H1 (cell line): ENCODE results near the gene CEP41. TPM values are rescaled to one million over a fixed set of nuclear protein-coding genes. Genes with fewer than 3 reads are reported as not detected.

Experiments
- CTCF ChIA-PET: fragments of 300-600 bp; sonication (Branson Sonifier 250); formaldehyde crosslinking; loops from one replicate; lab custom pipeline; 2021; ENCODE audit not compliant: partially characterized antibody; lab: Charles Lee
- POLR2A ChIA-PET: fragments of 300-600 bp; sonication (Branson Sonifier 250); formaldehyde crosslinking; loops from one replicate; lab custom pipeline; 2021; ENCODE audit warnings: inconsistent platforms; ENCODE audit not compliant: partially characterized antibody; lab: Charles Lee
- DNase-seq, 2 experiments: peaks; one replicate each; pipeline versions ENCODE4 v3.0.0 to v3.0.0-alpha.2; 2010 to 2022; ENCODE audit warnings: low spot score in 2 of 2, low read depth in 1 of 2, mixed read lengths in 1 of 2
- FAIRE-seq: peaks from 2 replicates; lab custom pipeline; 2011; peaks lifted over from hg19 to GRCh38; lab: Jason Lieb, UNC
- H2AFZ ChIP-seq: 2 replicates; pipeline ENCODE4 v1.8.1; 2012; ENCODE audit warnings: low read length, inconsistent platforms
- H2AK5ac ChIP-seq: 2 replicates; pipeline ENCODE4 v1.6.1; 2013; ENCODE audit warnings: low read depth, low read length
- H2BK120ac ChIP-seq: replicated peaks from 2 replicates; pipeline ENCODE3; 2013; ENCODE audit warnings: low read depth, low read length, inconsistent platforms
- H2BK12ac ChIP-seq: 2 replicates; pipeline ENCODE4 v1.6.1; 2013; ENCODE audit warnings: low read depth, low read length
- H2BK15ac ChIP-seq: 2 replicates; pipeline ENCODE4 v1.6.1; 2013; ENCODE audit warnings: low read length
- H2BK20ac ChIP-seq: 2 replicates; pipeline ENCODE4 v1.6.1; 2013; ENCODE audit warnings: low read length
- H2BK5ac ChIP-seq: 2 replicates; pipeline ENCODE4 v1.6.1; 2013; ENCODE audit warnings: low read depth, low read length
- H3K14ac ChIP-seq: 2 replicates; pipeline ENCODE4 v1.6.1; 2013; ENCODE audit warnings: inconsistent platforms; ENCODE audit not compliant: insufficient read length
- H3K18ac ChIP-seq: 2 replicates; pipeline ENCODE4 v1.6.1; 2013; ENCODE audit warnings: low read length; ENCODE audit errors: extremely low read depth
- H3K23ac ChIP-seq: 2 replicates; pipeline ENCODE4 v1.6.1; 2013; ENCODE audit warnings: inconsistent platforms; ENCODE audit not compliant: insufficient read length
- H3K23me2 ChIP-seq: 2 replicates; pipeline ENCODE4 v1.6.1; 2013; ENCODE audit warnings: low read depth, low read length
- H3K27ac ChIP-seq: 2 replicates; pipeline ENCODE4 v1.6.1; 2011; ENCODE audit warnings: low read depth, low read length, inconsistent platforms
- H3K27me3 ChIP-seq, 4 experiments: replicated peaks in 1 of 4; 1 replicate in 1 of 4; 2 replicates in 3 of 4; pipeline versions ENCODE4 v1.6.1 to v1.8.1; 2011 to 2013; ENCODE audit warnings: low read length in 3 of 4, mild to moderate bottlenecking in 3 of 4, inconsistent platforms in 2 of 4, mixed read lengths in 2 of 4, moderate library complexity in 1 of 4; ENCODE audit not compliant: control insufficient read depth in 3 of 4, insufficient read depth in 3 of 4; ENCODE audit errors: extremely low read depth in 1 of 4
- H3K36me3 ChIP-seq, 4 experiments: 2 replicates each; pipeline versions ENCODE4 v1.6.1 to v1.8.1; 2011 to 2013; ENCODE audit warnings: mild to moderate bottlenecking in 4 of 4, low read length in 3 of 4, moderate library complexity in 2 of 4, control low read depth in 1 of 4, inconsistent platforms in 1 of 4; ENCODE audit not compliant: insufficient read depth in 4 of 4, control insufficient read depth in 2 of 4
- H3K4ac ChIP-seq: replicated peaks from 2 replicates; pipeline ENCODE3; 2013; ENCODE audit warnings: low read length, low read depth, mixed read lengths, inconsistent platforms; ENCODE audit not compliant: insufficient read length
- H3K4me1 ChIP-seq, 4 experiments: replicated peaks in 1 of 4; 1 replicate in 1 of 4; 2 replicates in 3 of 4; pipeline versions ENCODE4 v1.6.1 to v1.8.1; 2011 to 2013; ENCODE audit warnings: low read length in 3 of 4, inconsistent platforms in 2 of 4, mixed read lengths in 1 of 4; ENCODE audit not compliant: insufficient read depth in 4 of 4, control insufficient read depth in 3 of 4
- H3K4me2 ChIP-seq, 2 experiments: 2 replicates each; pipeline versions ENCODE4 v1.6.1 to v1.8.1; 2011 to 2013; ENCODE audit warnings: low read depth in 2 of 2, low read length in 2 of 2, control low read depth in 1 of 2, inconsistent platforms in 1 of 2, mild to moderate bottlenecking in 1 of 2; ENCODE audit not compliant: insufficient read depth in 1 of 2
- H3K4me3 ChIP-seq, 4 experiments: fragments of 200-600, 300-600 bp in 1 of 4; sonication (generic), shearing (Covaris generic), sonication (Bioruptor Twin) in 1 of 4; 2 replicates each; pipeline versions ENCODE4 v1.5.1 to v1.8.1; 2011 to 2016; ENCODE audit warnings: low read length in 4 of 4, low read depth in 3 of 4, control low read depth in 2 of 4, inconsistent platforms in 2 of 4, mild to moderate bottlenecking in 2 of 4, mixed read lengths in 1 of 4, moderate library complexity in 1 of 4; ENCODE audit not compliant: insufficient read depth in 2 of 4; ENCODE audit errors: extremely low read depth in 1 of 4
- H3K56ac ChIP-seq: replicated peaks from 2 replicates; pipeline ENCODE3; 2013; ENCODE audit warnings: low read depth, mild to moderate bottlenecking, mixed read lengths, low read length, inconsistent platforms; ENCODE audit not compliant: insufficient read length
- H3K79me1 ChIP-seq: 2 replicates; pipeline ENCODE4 v1.6.1; 2013; ENCODE audit warnings: low read depth, low read length, control low read depth
- H3K79me2 ChIP-seq, 2 experiments: 2 replicates each; pipeline versions ENCODE4 v1.6.1 to v1.8.1; 2012 to 2013; ENCODE audit warnings: low read length in 2 of 2, mild to moderate bottlenecking in 2 of 2, inconsistent platforms in 1 of 2; ENCODE audit not compliant: insufficient read depth in 2 of 2, control insufficient read depth in 1 of 2
- H3K9ac ChIP-seq, 4 experiments: replicated peaks in 1 of 4; 1 replicate in 1 of 4; 2 replicates in 3 of 4; pipeline versions ENCODE4 v1.6.1 to v1.8.1; 2011 to 2013; ENCODE audit warnings: low read depth in 3 of 4, low read length in 3 of 4, control low read depth in 2 of 4, mild to moderate bottlenecking in 2 of 4, moderate library complexity in 2 of 4, inconsistent platforms in 1 of 4; ENCODE audit errors: extremely low read depth in 1 of 4
- H3K9me3 ChIP-seq, 2 experiments: 2 replicates each; pipeline versions ENCODE4 v1.6.1 to v1.8.1; 2012 to 2013; ENCODE audit warnings: mild to moderate bottlenecking in 2 of 2, moderate library complexity in 2 of 2, control low read depth in 1 of 2, inconsistent platforms in 1 of 2, low read depth in 1 of 2, low read length in 1 of 2, mixed read lengths in 1 of 2; ENCODE audit not compliant: insufficient read depth in 2 of 2
- H4K20me1 ChIP-seq, 2 experiments: replicated peaks in 1 of 2; 2 replicates each; pipeline versions ENCODE3 to v1.8.1; 2011 to 2013; ENCODE audit warnings: inconsistent platforms in 2 of 2, low read length in 2 of 2, mild to moderate bottlenecking in 1 of 2; ENCODE audit not compliant: insufficient read depth in 2 of 2, control insufficient read depth in 1 of 2
- H4K5ac ChIP-seq: 2 replicates; pipeline ENCODE4 v1.6.1; 2013; ENCODE audit warnings: low read length, low read depth, mixed read lengths, inconsistent platforms; ENCODE audit not compliant: insufficient read length
- H4K8ac ChIP-seq: 2 replicates; pipeline ENCODE4 v1.8.0; 2013; ENCODE audit warnings: mild to moderate bottlenecking, moderate library complexity, low read length, inconsistent platforms; ENCODE audit not compliant: insufficient read depth; ENCODE audit errors: extremely low read depth
- H4K91ac ChIP-seq: replicated peaks from 2 replicates; pipeline ENCODE3; 2013; ENCODE audit warnings: low read length, mixed read lengths, inconsistent platforms; ENCODE audit not compliant: insufficient read length
- CREB1 ChIP-seq: IDR thresholded peaks from 2 replicates; pipeline ENCODE4 v1.6.1; 2012; ENCODE audit warnings: inconsistent platforms
- GABPA ChIP-seq: IDR thresholded peaks from 2 replicates; pipeline ENCODE4 v1.6.1; 2011; ENCODE audit warnings: mild to moderate bottlenecking, low read length, moderate library complexity, borderline replicate concordance; ENCODE audit not compliant: insufficient read depth
- JUN ChIP-seq: IDR thresholded peaks from 2 replicates; pipeline ENCODE4 v1.6.1; 2011; ENCODE audit warnings: low read depth, mild to moderate bottlenecking, improper control_type of control experiment, low read length
- POU5F1 ChIP-seq: IDR thresholded peaks from 2 replicates; pipeline ENCODE4 v1.6.1; 2011; ENCODE audit warnings: low read depth, mild to moderate bottlenecking, low read length, moderate library complexity
- RNF2 ChIP-seq: fragments of 200-900, 300-1000 bp; sonication (generic); IDR thresholded peaks from 2 replicates; pipeline ENCODE4 v1.7.1; 2016; ENCODE audit warnings: borderline replicate concordance, low read depth, mild to moderate bottlenecking, antibody characterized with exemption, low read length; ENCODE audit not compliant: poor library complexity, severe bottlenecking; ENCODE audit errors: missing control alignments
- RXRA ChIP-seq: IDR thresholded peaks from 2 replicates; pipeline ENCODE4 v1.6.1; 2011; ENCODE audit warnings: low read depth, mild to moderate bottlenecking, low read length, moderate library complexity; ENCODE audit not compliant: insufficient read depth
- SIX5 ChIP-seq: IDR thresholded peaks from 2 replicates; pipeline ENCODE4 v1.6.1; 2011; ENCODE audit warnings: mild to moderate bottlenecking, low read depth, low read length
- SP2 ChIP-seq: IDR thresholded peaks from 2 replicates; pipeline ENCODE4 v1.6.1; 2012; ENCODE audit warnings: mild to moderate bottlenecking, low read length, inconsistent platforms
- YY1 ChIP-seq: IDR thresholded peaks from 2 replicates; pipeline ENCODE4 v1.6.1; 2011; ENCODE audit warnings: low read depth, mild to moderate bottlenecking, low read length
- WGBS, 2 experiments: shearing (Covaris generic) in 1 of 2; methylation state at CpG; one replicate each; pipeline versions ENCODE4 v1.1.6 to v1.1.7; 2013 to 2015; ENCODE audit warnings: low lambda C conversion rate in 2 of 2, mixed read lengths in 2 of 2, inconsistent platforms in 1 of 2, low coverage in 1 of 2, missing lambda C conversion rate in 1 of 2; ENCODE audit not compliant: insufficient replicate concordance in 2 of 2, insufficient coverage in 1 of 2, insufficient read length in 1 of 2; ENCODE audit errors: extremely low coverage in 1 of 2, missing lambda C conversion rate in 1 of 2; 5-methylcytosine and 5-hydroxymethylcytosine counted together
- polyA plus RNA-seq, 7 experiments: library from polyadenylated mRNA; depleted of rRNA in 3 of 7; stranded (reverse) in 5 of 7; unstranded in 2 of 7; fragments of >200 nt in 5 of 7; fragments of 200-250 nt in 2 of 7; gene quantifications; 1 replicate in 5 of 7; 2 replicates in 1 of 7; 4 replicates in 1 of 7; pipeline versions ENCODE4 v1.2.1 to v1.2.3, GENCODE V29; 2011 to 2013; ENCODE audit warnings: missing spikeins in 2 of 7, mixed read lengths in 2 of 7
- total RNA-seq: library from RNA; stranded (reverse); fragmentation: NEBNext Ultra II Directional; extraction: Animal tissue kit (Norgen Biotek cat#: 25700); gene quantifications from 2 replicates; pipeline ENCODE4 v1.2.1, GENCODE V29; 2021

CEP41 gene
- total and polyA plus RNA-seq, 2 of the 8 experiments (the other 6 are each of a cell fraction or from before 2014, with no cell fraction given) = 9.3 to 12.8 TPM

- no peak within 1 kb of the TSS for H3K4me2 ChIP-seq
- peaks cover 18% of the 10 kb centered on the region in 2 experiments for H3K9me3 ChIP-seq
- H3K36me3 ChIP-seq = no peaks in the 10 kb centered on the region
- no peak within 1 kb of the TSS for H3K14ac ChIP-seq
- H2BK15ac ChIP-seq = no peak within 1 kb of the TSS
- H3K23ac ChIP-seq = no peak within 1 kb of the TSS
- no peak within 1 kb of the TSS; the same call in none of the 2 replicates for H4K8ac ChIP-seq
- H3K27me3 ChIP-seq = no peaks in the 10 kb centered on the region; a peak in 1 of 7 replicates
- no peaks in the 10 kb centered on the region for H3K79me1 ChIP-seq
- 0 out of 2 replicates have a peak within 1 kb of the TSS, but pooled peaks have one; percentile 40 for H2AFZ ChIP-seq
- WGBS, 2 experiments = 87% methylated on average over 18 of the region's 20 CpGs; no CpG with 5 or more reads in 1 of the 2 experiments
- H2AK5ac ChIP-seq = no peak within 1 kb of the TSS
- H3K9ac ChIP-seq = no peak within 1 kb of the TSS; a peak in 1 of 7 replicates
- no peak within 1 kb of the TSS; the same call in 1 of the 2 replicates for H2BK5ac ChIP-seq
- no peak within 1 kb of the TSS for H3K4ac ChIP-seq
- no peak within 1 kb of the TSS for H2BK20ac ChIP-seq
- no peak within 1 kb of the TSS for H3K27ac ChIP-seq
- no peaks in the 10 kb centered on the region for H4K20me1 ChIP-seq
- H3K4me1 ChIP-seq = peaks cover 0 to 2% (median 0%) of the 10 kb centered on the region in 4 experiments; a peak in 1 of 7 replicates
- no peak within 1 kb of the TSS for H3K18ac ChIP-seq
- CTCF ChIA-PET = interaction anchor here (0.9 to 5.7 kb wide), 12 partner anchors 12 to 137 kb away, joined by 3 to 59 read pairs (median 5); partner anchors contain the start of gene CPA5
- H3K4me3 ChIP-seq = no peak within 1 kb of the TSS
- no peak within 1 kb of the TSS for H4K5ac ChIP-seq
- H3K56ac ChIP-seq = no peak within 1 kb of the TSS
- H4K91ac ChIP-seq = no peak within 1 kb of the TSS
- POLR2A ChIA-PET = interaction anchor here (0.6 to 1.6 kb wide), 3 partner anchors 8 to 107 kb away, joined by 3 read pairs; no protein-coding TSS in a partner anchor
- FAIRE-seq (no peak), DNase-seq (no peak)
- H2BK120ac ChIP-seq = no peak within 1 kb of the TSS
- H3K23me2 ChIP-seq = no peaks in the 10 kb centered on the region; the same call in 1 of the 2 replicates
- TF ChIP-seq RXRA = no peak
- no peak for TF ChIP-seq YY1
- TF ChIP-seq JUN = no peak
- TF ChIP-seq SIX5 = no peak
- TF ChIP-seq RNF2 = no peak
- TF ChIP-seq CREB1 = no peak
- no peak for TF ChIP-seq SP2
- no peak for TF ChIP-seq GABPA
- TF ChIP-seq POU5F1 = no peak
- no peak within 1 kb of the TSS for H2BK12ac ChIP-seq
- H3K79me2 ChIP-seq = no peaks in the 10 kb centered on the region
Observed at GRCh38 chr7:130379921-130380860, 60.6 kb downstream of the CEP41 start, which contains the start of gene CPA1. Gene CPA1 (plus strand): TSS chr7:130380494. CDS start chr7:130380521, 27 bp downstream.
